Stimulated activated CD8-positive, alpha-beta memory T cell treated with anti-CD3 and anti-CD28 coated beads, Interleukin-15, amount 100 ng/mL, for 1 hour (primary cell): Measurements from ENCODE around the gene NRP1.

ENCODE experiments used
- DNase-seq: peaks from one replicate; pipeline ENCODE4 v3.0.0-alpha.2; 2020; ENCODE audit warnings: low read depth

NRP1 gene

DNA sequence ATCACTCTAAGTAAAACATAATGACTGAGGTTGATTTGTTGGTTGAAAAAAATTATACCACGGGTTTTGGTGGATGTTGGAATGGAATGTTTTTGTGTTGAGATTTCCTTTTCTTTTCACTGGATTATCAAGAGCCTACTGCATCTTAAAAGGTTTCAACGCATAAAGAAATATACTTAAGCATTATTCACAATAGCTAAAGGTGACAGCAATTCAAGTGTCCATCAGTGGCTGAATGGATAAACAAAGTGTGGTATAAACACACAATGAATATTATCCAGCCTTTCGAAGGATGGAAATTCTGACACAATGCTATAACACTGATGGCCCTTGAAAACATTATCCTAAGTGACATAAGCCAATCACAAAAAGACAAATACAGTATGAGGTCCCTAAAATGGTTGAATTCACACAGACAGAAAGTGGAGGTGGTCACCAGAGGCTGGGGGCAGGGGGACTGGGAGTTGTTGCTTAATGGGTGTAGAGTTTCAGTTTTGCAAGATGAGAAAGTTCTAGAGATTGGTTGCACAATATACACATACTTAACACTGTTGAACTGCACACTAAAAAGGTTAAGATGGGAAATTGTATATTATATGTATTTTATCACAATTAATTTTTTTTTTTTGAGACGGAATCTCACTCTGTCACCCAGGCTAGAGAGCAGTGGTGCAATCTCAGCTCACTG is 122.3 kb downstream of the NRP1 start:
- DNase-seq: no peak

DNA sequence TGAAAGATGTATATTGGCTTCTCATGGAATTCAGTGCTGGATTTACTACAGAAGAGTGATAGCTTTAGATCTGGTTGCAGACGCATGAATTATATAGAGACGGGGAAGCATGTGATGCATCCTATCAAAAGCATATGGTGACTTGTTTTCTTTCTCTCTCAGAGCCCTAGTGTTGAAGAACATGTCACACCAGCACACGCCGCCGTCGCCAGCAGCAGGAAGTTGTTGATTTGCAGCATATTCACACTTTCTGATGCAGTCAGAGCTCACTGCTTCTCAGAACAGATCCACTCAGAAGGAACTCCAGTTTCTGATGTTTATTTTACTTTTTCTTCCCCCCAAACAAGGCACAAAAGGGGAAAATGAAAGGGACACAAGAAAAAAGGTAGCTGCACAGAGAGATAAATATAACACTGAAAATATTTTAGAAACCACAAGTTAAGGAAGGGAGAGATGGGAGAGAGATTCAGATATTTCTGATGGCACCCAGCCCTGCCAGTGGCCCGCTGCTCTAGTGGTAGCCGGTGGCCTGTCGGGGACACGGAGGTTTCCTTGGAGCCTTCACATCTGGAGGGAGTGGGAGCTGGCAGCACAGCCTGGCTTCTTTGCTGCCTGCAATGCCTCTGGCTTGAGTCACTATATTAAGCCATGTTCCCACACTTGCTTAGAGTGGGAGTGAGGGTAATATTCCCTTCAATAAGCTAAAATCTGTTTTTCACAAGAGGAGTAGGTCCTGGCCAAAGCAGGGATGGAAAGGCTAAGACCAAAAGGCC is 123.2 kb downstream of the NRP1 start:
- DNase-seq: no peak

DNA sequence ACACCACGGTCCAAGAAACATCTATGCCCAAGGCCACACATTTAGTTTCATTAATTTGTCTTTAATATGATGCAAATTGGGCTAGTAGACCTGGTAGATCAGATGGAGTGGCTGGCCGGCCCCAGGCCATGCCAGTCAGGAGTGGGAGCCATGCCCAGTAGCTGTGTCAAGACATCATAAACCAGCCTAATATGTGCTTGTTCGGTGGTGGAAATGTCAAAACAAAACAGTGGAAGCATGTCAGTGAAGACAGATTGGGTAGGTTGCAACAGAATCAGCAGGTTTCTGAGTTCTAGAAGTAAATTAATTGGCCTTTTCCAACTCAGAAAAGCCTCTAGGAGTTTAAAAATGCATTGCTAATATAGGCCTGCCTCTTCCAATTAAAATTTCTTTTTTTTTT is 124.7 kb downstream of the NRP1 start:
- no peak for DNase-seq

GRCh38 chr10:33208166-33208565 is 126.3 kb downstream of the NRP1 start:
- DNase-seq: no peak

- no peak for DNase-seq
Observed at GRCh38 chr10:33204031-33204430, 130.4 kb downstream of the NRP1 start.

DNA sequence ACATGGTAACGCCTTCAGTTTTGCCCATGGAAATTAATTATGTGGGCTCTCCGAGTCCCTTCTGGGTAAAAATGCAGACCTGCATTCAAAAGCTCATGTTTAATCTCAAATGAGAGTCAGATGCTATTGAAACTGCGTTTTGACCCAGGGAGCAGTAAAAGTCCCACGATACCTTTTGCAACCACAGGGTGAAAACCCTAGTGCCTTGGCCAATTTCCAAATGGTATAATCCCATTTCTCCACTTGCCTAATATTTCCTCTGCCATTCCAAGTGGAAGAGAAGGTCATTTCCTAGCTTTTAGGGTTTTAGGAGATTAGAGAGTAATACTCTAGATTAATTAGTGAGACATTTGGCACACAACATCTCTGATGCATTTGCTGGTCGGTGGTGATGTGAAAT is 132.5 kb downstream of the NRP1 start:
- DNase-seq: no peak

- no peak for DNase-seq
Observed at GRCh38 chr10:33201056-33201780, 133.2 kb downstream of the NRP1 start.

GRCh38 chr10:33199731-33200232 is 134.7 kb downstream of the NRP1 start:
- no peak for DNase-seq

- DNase-seq: no peak
Observed at GRCh38 chr10:33198610-33199009, 135.9 kb downstream of the NRP1 start.

GRCh38 chr10:33196710-33197491 is 137.6 kb downstream of the NRP1 start:
- DNase-seq: no peak

DNA sequence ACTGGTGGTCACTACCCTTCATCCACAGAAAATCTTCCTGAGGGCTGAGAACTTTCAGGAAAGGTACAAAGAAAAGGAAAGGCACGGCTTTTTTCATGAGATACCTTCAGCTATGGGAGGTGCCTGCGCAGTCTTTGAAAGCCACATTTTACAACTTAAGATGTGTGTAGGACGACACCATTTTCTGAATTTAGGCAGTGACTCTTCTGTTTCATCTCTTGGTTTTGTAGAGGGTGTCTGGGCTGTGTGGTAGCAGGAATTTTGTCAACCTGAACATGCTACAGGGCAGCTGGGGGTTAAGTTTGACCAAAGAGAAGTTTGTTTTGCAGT is 138.1 kb downstream of the NRP1 start:
- no peak for DNase-seq

- DNase-seq: no peak
Observed at GRCh38 chr10:33195608-33196376, 138.7 kb downstream of the NRP1 start.

DNA sequence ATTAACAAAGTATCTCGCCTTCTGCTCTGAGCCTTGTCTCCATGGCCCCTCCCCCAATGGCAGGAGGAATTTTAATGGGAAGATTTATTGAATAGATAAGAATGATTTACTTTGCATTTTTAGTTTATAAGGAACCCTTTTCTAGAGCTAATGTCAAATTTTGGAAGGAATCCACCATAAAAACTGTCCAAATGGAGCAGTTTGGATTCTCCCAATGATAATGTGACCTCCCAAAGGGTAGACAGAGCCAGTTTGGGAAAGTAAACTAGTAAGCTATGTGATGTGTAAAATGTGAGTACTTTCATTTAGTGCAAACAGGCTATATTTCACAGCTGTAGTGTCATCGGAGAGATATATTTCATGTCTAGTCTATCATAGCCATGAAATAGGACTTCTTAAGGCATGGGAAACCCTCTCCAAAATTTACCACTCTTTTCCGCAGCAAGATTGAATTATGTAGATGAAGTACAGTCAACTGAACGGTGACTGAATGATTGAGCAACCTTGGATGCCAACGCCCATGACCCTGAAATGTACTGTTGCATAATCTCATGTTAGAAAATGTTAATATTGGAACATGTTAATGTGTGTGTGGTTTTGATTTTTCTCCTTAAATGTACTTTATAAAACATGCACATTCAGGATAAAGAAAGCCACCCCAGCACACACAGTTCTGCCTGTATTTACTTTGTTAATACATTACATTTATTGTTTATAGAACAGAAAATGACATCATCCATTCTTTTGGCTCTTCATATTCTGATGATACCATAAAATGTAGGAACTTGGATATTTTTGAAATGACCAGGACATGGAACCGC is 140.6 kb downstream of the NRP1 start:
- DNase-seq: no peak

- DNase-seq: peak; percentile 69
Observed at GRCh38 chr10:33193057-33193700, 141.3 kb downstream of the NRP1 start.

GRCh38 chr10:33192190-33192589 is 142.3 kb downstream of the NRP1 start:
- no peak for DNase-seq

DNA sequence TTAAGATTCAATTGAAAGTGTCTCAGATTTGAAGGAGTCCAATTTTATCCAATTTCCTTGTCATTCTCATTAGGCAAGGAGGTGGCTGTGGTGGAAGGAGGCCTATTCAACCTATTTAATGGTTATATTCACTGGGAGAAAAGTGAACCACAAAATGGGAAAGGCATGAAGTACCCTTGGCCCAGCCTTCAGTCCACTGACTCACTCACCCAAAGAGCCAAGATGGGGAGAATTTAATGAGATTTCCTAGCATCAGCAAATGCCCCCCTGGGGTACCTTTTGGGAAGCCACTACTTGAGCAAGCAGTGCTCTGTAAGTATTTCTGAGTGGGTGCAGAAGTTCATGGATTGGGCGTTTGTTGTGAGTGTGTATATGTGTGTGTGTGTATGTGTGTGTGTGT is 144.1 kb downstream of the NRP1 start:
- DNase-seq: no peak

GRCh38 chr10:33189808-33190207 is 144.7 kb downstream of the NRP1 start:
- no peak for DNase-seq

DNA sequence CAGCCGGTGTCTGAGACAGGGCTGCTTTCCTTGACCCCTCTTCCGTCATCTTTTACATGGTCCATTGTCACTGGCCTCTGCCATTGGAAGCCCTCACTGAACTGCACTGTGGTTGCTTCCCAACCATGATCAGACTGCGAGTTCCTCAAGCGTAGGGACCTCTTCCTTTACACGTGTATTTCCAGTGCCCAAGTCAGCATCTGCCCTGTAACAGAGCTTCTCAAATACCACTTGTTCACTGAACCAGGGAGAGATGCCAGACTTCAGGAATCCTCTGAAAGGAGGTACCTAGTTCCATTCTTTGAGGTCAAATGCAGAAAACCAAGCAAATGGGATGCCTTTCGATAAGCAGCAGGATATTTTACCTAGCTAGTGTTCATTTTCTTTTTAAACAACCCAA is 145.1 kb downstream of the NRP1 start:
- DNase-seq: no peak

GRCh38 chr10:33187427-33187999 is 147.0 kb downstream of the NRP1 start:
- no peak for DNase-seq

DNA sequence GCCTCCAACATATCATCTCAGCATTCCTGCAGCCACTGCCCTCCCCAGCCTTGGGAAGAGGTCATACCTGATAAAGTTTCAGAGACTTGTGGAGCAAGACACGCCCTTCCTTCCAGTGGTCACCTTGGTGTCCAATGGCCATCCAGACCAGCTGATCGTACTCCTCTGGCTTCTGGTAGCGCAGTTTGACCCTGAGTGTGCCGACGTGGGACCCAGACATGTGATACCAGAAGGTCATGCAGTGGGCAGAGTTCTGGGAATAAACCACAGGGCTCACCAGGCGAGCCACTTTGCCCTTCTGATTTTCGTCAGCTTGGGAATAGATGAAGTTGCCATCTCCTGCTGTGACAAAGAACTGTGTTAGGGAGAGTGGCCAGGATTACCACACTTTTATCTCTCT is 148.3 kb downstream of the NRP1 start:
- no peak for DNase-seq
